ENCODE results near the gene ITPRIPL1. TPM values are rescaled to one million over a fixed set of nuclear protein-coding genes. Genes with fewer than 3 reads are reported as not detected.

Gene ITPRIPL1
- polyA plus RNA-seq, 1 donor (not counting 4 experiments of a cell fraction or from before 2014, with no cell fraction given) = 0.58 TPM

DNA sequence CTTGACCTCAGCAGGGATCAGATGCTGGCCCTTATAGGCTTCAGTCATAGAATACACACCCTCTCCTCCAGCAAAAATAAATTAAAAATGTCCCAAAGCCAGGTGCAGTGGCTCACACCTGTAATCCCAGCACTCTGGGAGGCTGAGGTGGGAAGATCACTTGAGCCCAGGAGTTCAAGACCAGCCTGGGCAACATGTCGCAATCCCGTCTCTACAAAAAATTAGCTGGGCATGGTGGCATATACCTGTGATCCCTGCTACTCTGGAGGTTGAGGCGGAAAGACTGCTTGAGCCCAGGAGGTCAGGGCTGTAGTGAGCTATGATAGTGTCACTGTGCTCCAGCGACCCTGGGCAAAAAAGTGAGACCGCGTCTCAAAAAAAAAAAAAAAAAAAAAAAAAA is 4.8 kb downstream of the ITPRIPL1 start:
- Histone ChIP-seq H3K9ac (ENCODE audit: control insufficient read depth, extremely low read depth, insufficient read depth, low read length) (no peak overlapping the region), H3K27me3 (ENCODE audit: control insufficient read depth, extremely low read depth, insufficient read depth, low read length) (no peaks in the 10 kb centered on the region), H3K4me2 (ENCODE audit: control insufficient read depth, extremely low read depth, insufficient read depth, low read depth, low read length) (peak overlapping the region; percentile 35), H3K9me1 (ENCODE audit: control insufficient read depth, extremely low read depth, insufficient read depth, low read length) (no peaks in the 10 kb centered on the region), H3K4me1 (ENCODE audit: control insufficient read depth, extremely low read depth, insufficient read depth, low read length) (peaks cover 22% of the 10 kb centered on the region), H4K20me1 (ENCODE audit: control insufficient read depth, extremely low read depth, insufficient read depth, low read length) (no peaks in the 10 kb centered on the region), H3K9me3 (ENCODE audit: control insufficient read depth, low read depth, low read length) (no peaks in the 10 kb centered on the region), H3K27ac (ENCODE audit: control insufficient read depth, insufficient read depth, low read length) (no peak overlapping the region), H3K4me3 (ENCODE audit: control insufficient read depth in 2 of 3, extremely low read depth in 1 of 3, insufficient read depth in 2 of 3, low read depth in 1 of 3, low read length in 3 of 3) (no peak overlapping the region), H2AFZ (ENCODE audit: control insufficient read depth, low read length) (no peak overlapping the region), H3K36me3 (ENCODE audit: control insufficient read depth in 2 of 2, extremely low read depth in 1 of 2, insufficient read depth in 2 of 2, low read length in 2 of 2) (peaks cover 0 to 4% of the 10 kb centered on the region in 2 experiments), H3K79me2 (ENCODE audit: control insufficient read depth, insufficient read depth, low read length) (no peaks in the 10 kb centered on the region)
- DNase-seq (ENCODE audit: low read depth, low spot score) (no peak), FAIRE-seq (no peak)
- TF ChIP-seq, protein P1, sequence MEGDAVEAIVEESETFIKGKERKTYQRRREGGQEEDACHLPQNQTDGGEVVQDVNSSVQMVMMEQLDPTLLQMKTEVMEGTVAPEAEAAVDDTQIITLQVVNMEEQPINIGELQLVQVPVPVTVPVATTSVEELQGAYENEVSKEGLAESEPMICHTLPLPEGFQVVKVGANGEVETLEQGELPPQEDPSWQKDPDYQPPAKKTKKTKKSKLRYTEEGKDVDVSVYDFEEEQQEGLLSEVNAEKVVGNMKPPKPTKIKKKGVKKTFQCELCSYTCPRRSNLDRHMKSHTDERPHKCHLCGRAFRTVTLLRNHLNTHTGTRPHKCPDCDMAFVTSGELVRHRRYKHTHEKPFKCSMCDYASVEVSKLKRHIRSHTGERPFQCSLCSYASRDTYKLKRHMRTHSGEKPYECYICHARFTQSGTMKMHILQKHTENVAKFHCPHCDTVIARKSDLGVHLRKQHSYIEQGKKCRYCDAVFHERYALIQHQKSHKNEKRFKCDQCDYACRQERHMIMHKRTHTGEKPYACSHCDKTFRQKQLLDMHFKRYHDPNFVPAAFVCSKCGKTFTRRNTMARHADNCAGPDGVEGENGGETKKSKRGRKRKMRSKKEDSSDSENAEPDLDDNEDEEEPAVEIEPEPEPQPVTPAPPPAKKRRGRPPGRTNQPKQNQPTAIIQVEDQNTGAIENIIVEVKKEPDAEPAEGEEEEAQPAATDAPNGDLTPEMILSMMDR (optimal IDR thresholded peaks at IDR 0.05 in 1 of 3, IDR thresholded peaks at IDR 0.05 in 1 of 3, conservative IDR thresholded peaks at IDR 0.05 in 1 of 3; ENCODE audit: extremely low read depth in 1 of 3, insufficient read depth in 2 of 3, low read length in 3 of 3) = no peak
- TF ChIP-seq EZH2 (IDR thresholded peaks at IDR 0.05; ENCODE audit: low read length) = no peak
- dilution Hi-C loops (cut with MboI; ENCODE audit: extremely low pct_ligation_motif_present, low sequenced_read_pairs) = no loop called here

DNA sequence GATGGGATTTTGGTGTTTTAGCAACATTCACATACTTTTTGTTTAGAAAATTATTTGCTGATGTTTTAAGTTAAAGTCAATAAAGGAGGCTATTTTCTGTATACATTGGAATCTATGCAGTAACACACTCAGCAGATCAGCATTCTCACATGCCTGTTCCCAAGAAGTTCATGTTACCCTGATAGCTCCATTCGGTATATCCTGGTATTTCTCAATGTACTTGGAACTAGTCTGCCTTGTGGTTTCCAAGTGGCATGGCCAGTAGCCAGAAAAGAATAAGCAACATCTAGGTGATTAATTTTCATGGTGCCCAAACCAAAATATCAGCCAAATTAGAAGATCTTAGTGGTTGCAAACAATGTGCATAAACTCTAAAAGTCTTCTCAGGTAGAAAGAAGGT is 5.3 kb downstream of the ITPRIPL1 start:
- peaks cover 0 to 4% of the 10 kb centered on the region in 2 experiments for H3K36me3 ChIP-seq (ENCODE audit: control insufficient read depth in 2 of 2, extremely low read depth in 1 of 2, insufficient read depth in 2 of 2, low read length in 2 of 2)
- FAIRE-seq (peak; percentile 46), DNase-seq (ENCODE audit: low read depth, low spot score) (peak; percentile 35)
- H2AFZ ChIP-seq (ENCODE audit: control insufficient read depth, low read length) = no peak overlapping the region
- no peak overlapping the region for H3K4me3 ChIP-seq (ENCODE audit: control insufficient read depth in 2 of 3, extremely low read depth in 1 of 3, insufficient read depth in 2 of 3, low read depth in 1 of 3, low read length in 3 of 3)
- peak overlapping the region; percentile 35 for H3K4me2 ChIP-seq (ENCODE audit: control insufficient read depth, extremely low read depth, insufficient read depth, low read depth, low read length)
- dilution Hi-C loops (cut with MboI; ENCODE audit: extremely low pct_ligation_motif_present, low sequenced_read_pairs) = no loop called here
- TF ChIP-seq, protein P1 (optimal IDR thresholded peaks at IDR 0.05 in 1 of 3, IDR thresholded peaks at IDR 0.05 in 1 of 3, conservative IDR thresholded peaks at IDR 0.05 in 1 of 3; ENCODE audit: extremely low read depth in 1 of 3, insufficient read depth in 2 of 3, low read length in 3 of 3) = no peak
- H3K27ac ChIP-seq (ENCODE audit: control insufficient read depth, insufficient read depth, low read length) = no peak overlapping the region
- H3K9me1 ChIP-seq (ENCODE audit: control insufficient read depth, extremely low read depth, insufficient read depth, low read length) = no peaks in the 10 kb centered on the region
- H3K79me2 ChIP-seq (ENCODE audit: control insufficient read depth, insufficient read depth, low read length) = no peaks in the 10 kb centered on the region
- H3K4me1 ChIP-seq (ENCODE audit: control insufficient read depth, extremely low read depth, insufficient read depth, low read length) = peaks cover 22% of the 10 kb centered on the region
- H4K20me1 ChIP-seq (ENCODE audit: control insufficient read depth, extremely low read depth, insufficient read depth, low read length) = no peaks in the 10 kb centered on the region
- no peaks in the 10 kb centered on the region for H3K9me3 ChIP-seq (ENCODE audit: control insufficient read depth, low read depth, low read length)
- H3K27me3 ChIP-seq (ENCODE audit: control insufficient read depth, extremely low read depth, insufficient read depth, low read length) = no peaks in the 10 kb centered on the region
- no peak overlapping the region for H3K9ac ChIP-seq (ENCODE audit: control insufficient read depth, extremely low read depth, insufficient read depth, low read length)
